ENCODE results near the gene THAP3. TPM values are rescaled to one million over a fixed set of nuclear protein-coding genes. Genes with fewer than 3 reads are reported as not detected.

The THAP3 gene
- total and polyA plus RNA-seq, 9 of the 15 experiments (the other 6 are each of a cell fraction or from before 2014, with no cell fraction given): 1.9 to 31.2 (median 18.2) TPM

DNA sequence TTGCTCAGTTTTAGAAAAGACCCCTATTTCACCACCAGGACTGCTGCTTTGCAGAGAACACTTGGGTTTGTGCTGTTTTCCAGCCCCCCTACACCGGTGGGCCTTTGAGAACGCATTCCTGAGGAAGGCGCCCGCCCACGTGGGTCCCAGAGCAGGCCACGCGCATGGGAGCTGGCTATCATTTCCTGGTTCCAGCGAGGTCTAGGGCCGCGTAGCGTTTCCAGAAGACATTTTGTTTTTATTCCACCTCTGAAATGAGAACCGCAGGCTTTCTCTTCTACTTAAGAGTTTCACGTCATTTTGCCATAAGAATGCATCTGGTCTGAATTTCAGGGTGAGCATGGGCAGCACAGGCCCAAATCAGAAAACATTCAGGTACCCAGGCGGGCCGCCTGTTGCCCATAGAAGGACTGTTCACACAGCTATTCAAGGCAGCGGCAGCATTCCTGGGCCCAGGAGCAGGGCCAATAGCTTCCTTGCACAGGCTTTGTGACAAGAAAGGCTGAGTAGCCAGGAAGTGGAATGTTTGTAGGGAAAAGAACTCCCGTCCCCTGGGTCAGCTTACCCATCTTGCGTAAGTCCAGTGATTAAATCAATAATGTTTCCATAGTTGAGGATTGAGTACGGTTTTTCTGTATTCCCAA, 20.6 kb upstream of the THAP3 start (continued):
- TF ChIP-seq, protein P1, sequence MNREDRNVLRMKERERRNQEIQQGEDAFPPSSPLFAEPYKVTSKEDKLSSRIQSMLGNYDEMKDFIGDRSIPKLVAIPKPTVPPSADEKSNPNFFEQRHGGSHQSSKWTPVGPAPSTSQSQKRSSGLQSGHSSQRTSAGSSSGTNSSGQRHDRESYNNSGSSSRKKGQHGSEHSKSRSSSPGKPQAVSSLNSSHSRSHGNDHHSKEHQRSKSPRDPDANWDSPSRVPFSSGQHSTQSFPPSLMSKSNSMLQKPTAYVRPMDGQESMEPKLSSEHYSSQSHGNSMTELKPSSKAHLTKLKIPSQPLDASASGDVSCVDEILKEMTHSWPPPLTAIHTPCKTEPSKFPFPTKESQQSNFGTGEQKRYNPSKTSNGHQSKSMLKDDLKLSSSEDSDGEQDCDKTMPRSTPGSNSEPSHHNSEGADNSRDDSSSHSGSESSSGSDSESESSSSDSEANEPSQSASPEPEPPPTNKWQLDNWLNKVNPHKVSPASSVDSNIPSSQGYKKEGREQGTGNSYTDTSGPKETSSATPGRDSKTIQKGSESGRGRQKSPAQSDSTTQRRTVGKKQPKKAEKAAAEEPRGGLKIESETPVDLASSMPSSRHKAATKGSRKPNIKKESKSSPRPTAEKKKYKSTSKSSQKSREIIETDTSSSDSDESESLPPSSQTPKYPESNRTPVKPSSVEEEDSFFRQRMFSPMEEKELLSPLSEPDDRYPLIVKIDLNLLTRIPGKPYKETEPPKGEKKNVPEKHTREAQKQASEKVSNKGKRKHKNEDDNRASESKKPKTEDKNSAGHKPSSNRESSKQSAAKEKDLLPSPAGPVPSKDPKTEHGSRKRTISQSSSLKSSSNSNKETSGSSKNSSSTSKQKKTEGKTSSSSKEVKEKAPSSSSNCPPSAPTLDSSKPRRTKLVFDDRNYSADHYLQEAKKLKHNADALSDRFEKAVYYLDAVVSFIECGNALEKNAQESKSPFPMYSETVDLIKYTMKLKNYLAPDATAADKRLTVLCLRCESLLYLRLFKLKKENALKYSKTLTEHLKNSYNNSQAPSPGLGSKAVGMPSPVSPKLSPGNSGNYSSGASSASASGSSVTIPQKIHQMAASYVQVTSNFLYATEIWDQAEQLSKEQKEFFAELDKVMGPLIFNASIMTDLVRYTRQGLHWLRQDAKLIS (CRISPR knock-in tag; IDR thresholded peaks at IDR 0.05): no peak
- no peak for TF ChIP-seq ZNF780A (CRISPR knock-in tag; IDR thresholded peaks at IDR 0.05)
- TF ChIP-seq, protein P2, sequence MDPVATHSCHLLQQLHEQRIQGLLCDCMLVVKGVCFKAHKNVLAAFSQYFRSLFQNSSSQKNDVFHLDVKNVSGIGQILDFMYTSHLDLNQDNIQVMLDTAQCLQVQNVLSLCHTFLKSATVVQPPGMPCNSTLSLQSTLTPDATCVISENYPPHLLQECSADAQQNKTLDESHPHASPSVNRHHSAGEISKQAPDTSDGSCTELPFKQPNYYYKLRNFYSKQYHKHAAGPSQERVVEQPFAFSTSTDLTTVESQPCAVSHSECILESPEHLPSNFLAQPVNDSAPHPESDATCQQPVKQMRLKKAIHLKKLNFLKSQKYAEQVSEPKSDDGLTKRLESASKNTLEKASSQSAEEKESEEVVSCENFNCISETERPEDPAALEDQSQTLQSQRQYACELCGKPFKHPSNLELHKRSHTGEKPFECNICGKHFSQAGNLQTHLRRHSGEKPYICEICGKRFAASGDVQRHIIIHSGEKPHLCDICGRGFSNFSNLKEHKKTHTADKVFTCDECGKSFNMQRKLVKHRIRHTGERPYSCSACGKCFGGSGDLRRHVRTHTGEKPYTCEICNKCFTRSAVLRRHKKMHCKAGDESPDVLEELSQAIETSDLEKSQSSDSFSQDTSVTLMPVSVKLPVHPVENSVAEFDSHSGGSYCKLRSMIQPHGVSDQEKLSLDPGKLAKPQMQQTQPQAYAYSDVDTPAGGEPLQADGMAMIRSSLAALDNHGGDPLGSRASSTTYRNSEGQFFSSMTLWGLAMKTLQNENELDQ (CRISPR knock-in tag; IDR thresholded peaks at IDR 0.05; ENCODE audit: borderline replicate concordance): no peak
- TF ChIP-seq, protein P3, sequence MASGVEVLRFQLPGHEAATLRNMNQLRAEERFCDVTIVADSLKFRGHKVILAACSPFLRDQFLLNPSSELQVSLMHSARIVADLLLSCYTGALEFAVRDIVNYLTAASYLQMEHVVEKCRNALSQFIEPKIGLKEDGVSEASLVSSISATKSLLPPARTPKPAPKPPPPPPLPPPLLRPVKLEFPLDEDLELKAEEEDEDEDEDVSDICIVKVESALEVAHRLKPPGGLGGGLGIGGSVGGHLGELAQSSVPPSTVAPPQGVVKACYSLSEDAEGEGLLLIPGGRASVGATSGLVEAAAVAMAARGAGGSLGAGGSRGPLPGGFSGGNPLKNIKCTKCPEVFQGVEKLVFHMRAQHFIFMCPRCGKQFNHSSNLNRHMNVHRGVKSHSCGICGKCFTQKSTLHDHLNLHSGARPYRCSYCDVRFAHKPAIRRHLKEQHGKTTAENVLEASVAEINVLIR (CRISPR knock-in tag; IDR thresholded peaks at IDR 0.05): no peak; the same call in 1 of the 2 replicates
- no peak for TF ChIP-seq HMG20A (CRISPR knock-in tag; conservative IDR thresholded peaks at IDR 0.05)
- TF ChIP-seq BRF1 (IDR thresholded peaks at IDR 0.05; ENCODE audit: borderline replicate concordance, extremely low read depth, insufficient read length): no peak
- peak; percentile 100 for TF ChIP-seq MYC (IDR thresholded peaks at IDR 0.05; ENCODE audit: low read depth, low read length)
- peak; percentile 99 for TF ChIP-seq MYC (CRISPR knock-in tag; IDR thresholded peaks at IDR 0.05; ENCODE audit: borderline replicate concordance, low read depth)
- TF ChIP-seq GTF2A2 (tag; IDR thresholded peaks at IDR 0.05): no peak
- TF ChIP-seq, protein P4, sequence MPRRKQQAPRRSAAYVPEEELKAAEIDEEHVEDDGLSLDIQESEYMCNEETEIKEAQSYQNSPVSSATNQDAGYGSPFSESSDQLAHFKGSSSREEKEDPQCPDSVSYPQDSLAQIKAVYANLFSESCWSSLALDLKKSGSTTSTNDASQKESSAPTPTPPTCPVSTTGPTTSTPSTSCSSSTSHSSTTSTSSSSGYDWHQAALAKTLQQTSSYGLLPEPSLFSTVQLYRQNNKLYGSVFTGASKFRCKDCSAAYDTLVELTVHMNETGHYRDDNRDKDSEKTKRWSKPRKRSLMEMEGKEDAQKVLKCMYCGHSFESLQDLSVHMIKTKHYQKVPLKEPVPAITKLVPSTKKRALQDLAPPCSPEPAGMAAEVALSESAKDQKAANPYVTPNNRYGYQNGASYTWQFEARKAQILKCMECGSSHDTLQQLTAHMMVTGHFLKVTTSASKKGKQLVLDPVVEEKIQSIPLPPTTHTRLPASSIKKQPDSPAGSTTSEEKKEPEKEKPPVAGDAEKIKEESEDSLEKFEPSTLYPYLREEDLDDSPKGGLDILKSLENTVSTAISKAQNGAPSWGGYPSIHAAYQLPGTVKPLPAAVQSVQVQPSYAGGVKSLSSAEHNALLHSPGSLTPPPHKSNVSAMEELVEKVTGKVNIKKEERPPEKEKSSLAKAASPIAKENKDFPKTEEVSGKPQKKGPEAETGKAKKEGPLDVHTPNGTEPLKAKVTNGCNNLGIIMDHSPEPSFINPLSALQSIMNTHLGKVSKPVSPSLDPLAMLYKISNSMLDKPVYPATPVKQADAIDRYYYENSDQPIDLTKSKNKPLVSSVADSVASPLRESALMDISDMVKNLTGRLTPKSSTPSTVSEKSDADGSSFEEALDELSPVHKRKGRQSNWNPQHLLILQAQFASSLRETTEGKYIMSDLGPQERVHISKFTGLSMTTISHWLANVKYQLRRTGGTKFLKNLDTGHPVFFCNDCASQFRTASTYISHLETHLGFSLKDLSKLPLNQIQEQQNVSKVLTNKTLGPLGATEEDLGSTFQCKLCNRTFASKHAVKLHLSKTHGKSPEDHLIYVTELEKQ (CRISPR knock-in tag; IDR thresholded peaks at IDR 0.05): no peak; the same call in 1 of the 2 replicates
- TF ChIP-seq CREBBP (IDR thresholded peaks at IDR 0.05; ENCODE audit: low read depth, low read length): no peak
- TF ChIP-seq, protein P5, sequence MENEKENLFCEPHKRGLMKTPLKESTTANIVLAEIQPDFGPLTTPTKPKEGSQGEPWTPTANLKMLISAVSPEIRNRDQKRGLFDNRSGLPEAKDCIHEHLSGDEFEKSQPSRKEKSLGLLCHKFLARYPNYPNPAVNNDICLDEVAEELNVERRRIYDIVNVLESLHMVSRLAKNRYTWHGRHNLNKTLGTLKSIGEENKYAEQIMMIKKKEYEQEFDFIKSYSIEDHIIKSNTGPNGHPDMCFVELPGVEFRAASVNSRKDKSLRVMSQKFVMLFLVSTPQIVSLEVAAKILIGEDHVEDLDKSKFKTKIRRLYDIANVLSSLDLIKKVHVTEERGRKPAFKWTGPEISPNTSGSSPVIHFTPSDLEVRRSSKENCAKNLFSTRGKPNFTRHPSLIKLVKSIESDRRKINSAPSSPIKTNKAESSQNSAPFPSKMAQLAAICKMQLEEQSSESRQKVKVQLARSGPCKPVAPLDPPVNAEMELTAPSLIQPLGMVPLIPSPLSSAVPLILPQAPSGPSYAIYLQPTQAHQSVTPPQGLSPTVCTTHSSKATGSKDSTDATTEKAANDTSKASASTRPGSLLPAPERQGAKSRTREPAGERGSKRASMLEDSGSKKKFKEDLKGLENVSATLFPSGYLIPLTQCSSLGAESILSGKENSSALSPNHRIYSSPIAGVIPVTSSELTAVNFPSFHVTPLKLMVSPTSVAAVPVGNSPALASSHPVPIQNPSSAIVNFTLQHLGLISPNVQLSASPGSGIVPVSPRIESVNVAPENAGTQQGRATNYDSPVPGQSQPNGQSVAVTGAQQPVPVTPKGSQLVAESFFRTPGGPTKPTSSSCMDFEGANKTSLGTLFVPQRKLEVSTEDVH (IDR thresholded peaks at IDR 0.05; ENCODE audit: low read depth, partially characterized antibody): no peak
- TF ChIP-seq FOS (IDR thresholded peaks at IDR 0.05; ENCODE audit: extremely low read depth, insufficient read length): no peak

All from K562 (cell line).